HUDEP-2 (cell line): Measurements from ENCODE around the gene BIRC2.
"Not testable (repeated sequence)": the region's sequence is repeated elsewhere in the genome, so short reads cannot be mapped to it uniquely, and the experiment has no call there.

Experiments
- DNase-seq, 76 experiments: peaks; one replicate each; lab custom pipeline; 2025; ENCODE audit not compliant: unreplicated experiment in 76 of 76; lab: John Stamatoyannopoulos, UW

The BIRC2 gene

GRCh38 chr11:102368472-102368871 is 21.5 kb downstream of the BIRC2 start:
- no peak for DNase-seq

- DNase-seq: not testable (repeated sequence)
These were observed 27.8 kb downstream of the BIRC2 start for GRCh38 chr11:102374633-102375424.

- DNase-seq: no peak
These were observed 28.8 kb downstream of the BIRC2 start for GRCh38 chr11:102375720-102376399.

DNA sequence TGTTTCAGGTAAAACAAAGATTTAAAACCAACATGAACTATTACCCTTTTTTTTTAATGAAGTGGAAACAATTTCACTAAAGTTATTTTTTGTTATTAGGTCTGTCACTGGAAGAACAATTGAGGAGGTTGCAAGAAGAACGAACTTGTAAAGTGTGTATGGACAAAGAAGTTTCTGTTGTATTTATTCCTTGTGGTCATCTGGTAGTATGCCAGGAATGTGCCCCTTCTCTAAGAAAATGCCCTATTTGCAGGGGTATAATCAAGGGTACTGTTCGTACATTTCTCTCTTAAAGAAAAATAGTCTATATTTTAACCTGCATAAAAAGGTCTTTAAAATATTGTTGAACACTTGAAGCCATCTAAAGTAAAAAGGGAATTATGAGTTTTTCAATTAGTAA is 30.9 kb downstream of the BIRC2 start:
- DNase-seq: no peak

DNA sequence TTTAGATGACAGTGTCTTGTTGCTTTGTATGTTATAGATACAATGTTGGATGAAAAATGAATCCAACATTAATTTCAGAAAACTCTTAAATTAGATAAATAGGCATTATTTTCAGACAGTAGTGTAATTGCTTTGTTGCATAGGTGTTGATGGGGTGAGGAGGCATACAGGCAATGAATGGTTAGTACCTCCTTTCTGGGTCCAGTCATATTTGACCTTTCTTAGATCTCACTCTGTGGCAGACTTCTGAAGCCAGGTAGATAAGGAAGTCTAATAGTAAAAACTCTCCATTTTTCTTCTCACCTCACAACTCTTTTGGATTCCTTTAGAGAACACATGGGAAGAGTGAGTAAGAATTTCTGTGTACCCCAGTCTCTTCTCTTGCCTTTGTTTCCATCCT is 31.8 kb downstream of the BIRC2 start:
- DNase-seq: no peak

- no peak for DNase-seq
These were observed 35.4 kb downstream of the BIRC2 start for GRCh38 chr11:102382384-102382783.

GRCh38 chr11:102383839-102384238 is 36.8 kb downstream of the BIRC2 start:
- DNase-seq: no peak

GRCh38 chr11:102384419-102385079 is 37.5 kb downstream of the BIRC2 start:
- no peak for DNase-seq

DNA sequence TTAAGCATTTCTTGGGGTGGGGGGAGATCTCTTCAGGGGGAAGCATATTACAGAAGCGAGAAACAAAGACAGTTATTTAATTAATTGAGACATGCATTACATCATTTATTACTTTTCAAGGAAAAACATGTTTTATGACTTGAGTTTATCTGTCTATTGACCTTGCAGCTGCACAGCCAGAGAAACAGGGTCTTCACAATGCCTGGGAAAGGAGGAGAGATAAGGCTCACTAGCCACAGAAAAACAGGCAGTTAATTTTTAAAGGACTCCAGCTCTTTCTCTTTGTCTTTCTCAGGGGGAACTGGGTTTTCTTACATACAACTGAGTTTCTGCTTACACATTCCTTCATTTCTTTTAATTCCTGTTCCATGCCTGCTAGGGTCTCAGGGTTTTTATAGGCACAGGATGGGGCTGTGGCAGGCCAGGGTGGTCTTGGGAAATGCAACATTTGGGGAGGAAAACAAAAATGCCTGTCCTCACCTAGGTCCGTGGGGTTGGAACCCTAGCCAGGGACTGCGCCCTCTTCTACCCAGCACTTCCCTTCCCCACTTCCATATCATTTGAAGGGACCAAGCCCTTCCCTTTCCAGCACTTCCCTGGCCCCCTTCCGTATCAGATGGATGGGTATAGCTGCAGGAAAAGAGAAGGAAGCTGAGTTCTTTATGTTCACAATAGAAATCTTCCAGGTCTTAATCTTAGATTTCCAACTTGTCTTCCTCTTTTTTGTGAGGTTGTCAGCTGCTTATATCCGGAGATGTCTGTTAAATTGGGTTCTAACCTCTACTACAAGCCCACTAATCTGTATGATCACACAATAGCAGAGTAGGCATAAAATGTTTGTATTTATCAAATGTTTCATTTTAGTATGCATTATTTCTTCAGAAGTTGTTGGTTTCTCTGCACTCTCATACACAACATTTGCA is 38.3 kb downstream of the BIRC2 start:
- DNase-seq: no peak

GRCh38 chr11:102386136-102386734 is 39.2 kb downstream of the BIRC2 start:
- DNase-seq: no peak

DNA sequence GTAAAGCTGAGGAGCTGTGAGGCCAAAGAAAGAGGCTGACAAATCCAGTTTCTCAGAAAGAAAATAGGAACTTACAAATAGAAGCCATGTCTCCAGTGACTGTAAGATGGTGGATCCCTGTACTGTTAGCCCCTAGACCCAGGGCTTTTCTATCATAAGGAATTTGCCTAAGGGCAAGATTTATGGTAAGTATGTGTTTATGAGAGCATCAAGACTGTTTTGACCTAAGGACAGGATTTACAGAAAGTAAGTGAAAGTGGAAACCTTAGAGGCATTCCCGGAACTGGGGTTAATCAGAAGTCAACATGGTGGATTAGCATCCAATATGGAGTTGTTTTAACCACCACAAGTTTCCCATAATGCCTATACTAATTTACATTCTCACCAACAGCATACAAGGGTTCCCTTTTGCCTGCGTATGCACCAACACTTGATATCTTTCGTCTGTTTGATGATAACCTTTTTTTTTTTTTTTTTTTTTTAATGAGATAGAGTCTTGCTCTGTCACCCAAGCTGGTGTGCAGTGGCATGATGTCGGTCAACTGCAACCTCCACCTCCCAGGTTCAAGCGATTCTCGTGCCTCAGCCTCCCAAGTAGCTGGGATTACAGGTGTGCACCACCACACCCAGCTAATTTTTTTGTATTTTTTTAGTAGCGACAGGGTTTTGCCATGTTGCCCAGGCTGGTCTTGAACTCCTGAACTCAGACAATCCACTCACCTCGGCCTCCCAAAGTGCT is 40.2 kb downstream of the BIRC2 start:
- DNase-seq: no peak

- DNase-seq: no peak
These were observed 42.2 kb downstream of the BIRC2 start for GRCh38 chr11:102389253-102389652.

- DNase-seq: peak in 59 of 76 experiments; percentile 2 to 72 (median 25)
These were observed 43.9 kb downstream of the BIRC2 start for GRCh38 chr11:102390667-102391465.

- no peak for DNase-seq
These were observed 44.7 kb downstream of the BIRC2 start for GRCh38 chr11:102391549-102392237.

GRCh38 chr11:102393272-102393730 is 46.3 kb downstream of the BIRC2 start:
- no peak for DNase-seq

DNA sequence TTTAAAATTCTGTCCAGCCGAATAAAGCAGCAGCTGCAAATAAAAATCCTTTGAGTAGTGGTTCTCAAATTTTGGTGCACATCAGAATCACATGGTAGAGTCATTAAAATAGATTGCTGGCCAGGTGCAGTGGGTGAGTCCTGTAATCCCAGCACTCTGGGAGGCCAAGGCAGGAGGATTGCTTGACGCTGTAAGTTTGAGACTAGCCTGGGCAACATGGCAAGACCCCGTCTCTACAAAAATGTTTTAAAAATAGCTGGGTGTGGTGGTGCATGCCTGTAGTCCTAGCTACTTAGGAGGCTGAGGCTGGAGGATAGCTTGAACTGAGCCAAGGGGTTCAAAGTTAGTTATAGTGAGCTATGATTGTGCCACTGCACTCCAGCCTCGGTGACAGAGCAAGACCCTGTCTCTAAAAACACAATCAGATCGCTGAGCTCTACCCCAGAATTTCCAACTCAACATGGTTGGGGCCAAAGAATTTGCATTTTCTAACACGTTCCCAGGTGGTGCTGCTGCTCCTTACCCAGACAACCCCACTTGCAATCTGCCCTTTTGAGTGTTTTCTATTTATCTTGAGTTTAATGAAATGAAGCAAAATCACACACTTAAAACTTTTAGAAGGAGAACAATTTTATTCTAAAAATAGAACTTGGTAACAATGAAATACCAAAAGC is 48.8 kb downstream of the BIRC2 start:
- no peak for DNase-seq

- DNase-seq: no peak
These were observed 49.9 kb downstream of the BIRC2 start for GRCh38 chr11:102396708-102397563.
